GM12864 (cell line): ENCODE measurements around the gene PCDHGB7.

Experiments
- DNase-seq: peaks from one replicate; pipeline ENCODE4 v3.0.0-alpha.2; 2011; ENCODE audit warnings: low read depth
- H3K4me3 ChIP-seq: 2 replicates; pipeline ENCODE4 v1.5.1; 2011; ENCODE audit warnings: mild to moderate bottlenecking, low read depth, low read length, control low read depth
- CTCF ChIP-seq: IDR thresholded peaks from 2 replicates; pipeline ENCODE4 v1.5.1; 2011; ENCODE audit warnings: low read depth, mild to moderate bottlenecking, moderate library complexity, low read length, control low read depth, inconsistent platforms; ENCODE audit errors: missing control alignments

Gene PCDHGB7

GRCh38 chr5:141439411-141440141, 22.1 kb downstream of the PCDHGB7 start:
- no peak for DNase-seq
- no peak for TF ChIP-seq CTCF
- H3K4me3 ChIP-seq, result no peak overlapping the region

GRCh38 chr5:141440341-141440740, 22.9 kb downstream of the PCDHGB7 start:
- no peak for DNase-seq
- no peak overlapping the region for H3K4me3 ChIP-seq
- no peak for TF ChIP-seq CTCF

GRCh38 chr5:141441571-141442170, 24.2 kb downstream of the PCDHGB7 start:
- H3K4me3 ChIP-seq, result no peak overlapping the region
- no peak for TF ChIP-seq CTCF
- no peak for DNase-seq

GRCh38 chr5:141465351-141465750, 47.9 kb downstream of the PCDHGB7 start:
- H3K4me3 ChIP-seq, result no peak overlapping the region
- DNase-seq, result no peak
- TF ChIP-seq CTCF, result no peak
